PC-9 (cell line): ENCODE results near the gene PDE4B. TPM values are rescaled to one million over a fixed set of nuclear protein-coding genes. Genes with fewer than 3 reads are reported as not detected.

ENCODE experiments used
- BruUV-seq: library from RNA; stranded (reverse); fragments of 400-500 nt; replicated peaks from 2 replicates; lab custom pipeline; 2021; lab: Mats Ljungman, UMichigan
- CTCF ChIA-PET: fragments of 300-600 bp; sonication (Branson Sonifier 250); formaldehyde crosslinking; loops from one replicate; lab custom pipeline; 2022; ENCODE audit warnings: antibody characterized with exemption; lab: Charles Lee
- POLR2A ChIA-PET: fragments of 300-600 bp; sonication (Branson Sonifier 250); formaldehyde crosslinking; loops from one replicate; lab custom pipeline; 2022; ENCODE audit warnings: antibody characterized with exemption; ENCODE audit not compliant: unreplicated experiment; lab: Charles Lee
- DNase-seq, 2 experiments: peaks; one replicate each; pipeline versions ENCODE4 v3.0.0 to v3.0.0-alpha.2; 2015 to 2022; ENCODE audit warnings: mixed read lengths in 1 of 2
- H2AFZ ChIP-seq: fragments of 200-600 bp; sonication (generic); 2 replicates; pipeline ENCODE4 v1.8.1; 2017; ENCODE audit warnings: antibody characterized with exemption
- H3F3A ChIP-seq: fragments of 200-600 bp; sonication (generic); 2 replicates; pipeline ENCODE4 v1.8.1; 2017; ENCODE audit warnings: antibody characterized with exemption, mild to moderate bottlenecking, low read depth; ENCODE audit not compliant: insufficient read depth
- H3K27ac ChIP-seq: fragments of 200-600 bp; sonication (generic); 2 replicates; pipeline ENCODE4 v1.6.1; 2016; ENCODE audit warnings: mixed run types
- H3K27me3 ChIP-seq: fragments of 200-600 bp; sonication (generic); 2 replicates; pipeline ENCODE4 v1.6.1; 2016; ENCODE audit warnings: low read depth, mixed run types; ENCODE audit not compliant: insufficient read depth
- H3K36me3 ChIP-seq: fragments of 200-600 bp; sonication (generic); 2 replicates; pipeline ENCODE4 v1.6.1; 2016; ENCODE audit warnings: low read depth, mixed run types
- H3K4me1 ChIP-seq: fragments of 200-600 bp; sonication (generic); replicated peaks from 2 replicates; pipeline ENCODE4 v1.6.1; 2016; ENCODE audit warnings: mixed run types; ENCODE audit not compliant: insufficient read depth
- H3K4me2 ChIP-seq: fragments of 200-600 bp; sonication (generic); 2 replicates; pipeline ENCODE4 v1.6.1; 2017; ENCODE audit warnings: mixed run types
- H3K4me3 ChIP-seq: fragments of 200-600 bp; sonication (generic); 2 replicates; pipeline ENCODE4 v1.6.1; 2016; ENCODE audit warnings: mixed run types
- H3K79me2 ChIP-seq: fragments of 200-600 bp; sonication (generic); 2 replicates; pipeline ENCODE4 v1.6.1; 2017; ENCODE audit warnings: low read depth, mixed run types
- H3K9me2 ChIP-seq: fragments of 200-600 bp; sonication (generic); 2 replicates; pipeline ENCODE4 v1.8.1; 2017; ENCODE audit warnings: mild to moderate bottlenecking; ENCODE audit not compliant: insufficient read depth
- H3K9me3 ChIP-seq: fragments of 200-600 bp; sonication (generic); 2 replicates; pipeline ENCODE4 v1.8.1; 2016; ENCODE audit warnings: low read depth; ENCODE audit not compliant: insufficient read depth
- H4K20me1 ChIP-seq: fragments of 200-600 bp; sonication (generic); 2 replicates; pipeline ENCODE4 v1.8.1; 2017; ENCODE audit not compliant: insufficient read depth
- EZH2 ChIP-seq: fragments of 200-600 bp; sonication (generic); IDR thresholded peaks from 2 replicates; pipeline ENCODE4 v1.8.0; 2017; ENCODE audit warnings: antibody characterized with exemption, low read depth
- intact Hi-C: fragments of 100-400 bp; cut with micrococcal nuclease; formaldehyde crosslinking; loops from one replicate; pipeline ENCODE4 v1.10.0; 2022; ENCODE audit not compliant: unreplicated experiment
- total RNA-seq: library from RNA; stranded (reverse); gene quantifications from 2 replicates; pipeline ENCODE4 v1.2.3, GENCODE V29; 2021
- TF ChIP-seq, protein P1 (sequence below): fragments of 200-600 bp; sonication (generic); conservative IDR thresholded peaks from 2 replicates; pipeline ENCODE4 v1.6.1; 2017; ENCODE audit warnings: mixed run types, antibody characterized with exemption, mild to moderate bottlenecking, moderate library complexity

PDE4B gene
- total RNA-seq, 1 experiment from 2014 or later: 1.3 TPM

DNA sequence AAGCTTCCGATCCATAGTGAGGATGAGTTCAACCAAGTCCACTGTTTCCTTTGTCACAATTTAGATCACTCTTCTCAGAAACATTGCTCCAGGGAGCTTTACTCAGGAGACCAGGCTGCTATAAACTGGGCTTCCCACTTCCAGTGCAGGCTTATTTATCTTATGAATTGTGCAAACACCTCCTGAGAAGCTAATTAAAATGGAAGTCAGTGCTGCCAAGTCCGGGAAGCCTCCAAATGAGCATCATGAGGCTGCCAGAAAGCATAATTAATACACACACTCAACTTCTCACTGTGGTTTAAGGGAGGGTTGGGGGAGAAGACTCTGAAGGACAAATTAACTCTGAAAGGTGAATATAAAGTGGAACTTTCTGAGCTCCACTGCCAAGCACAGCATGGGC lies 596.2 kb downstream of the PDE4B start:
- no peak overlapping the region for H3K27ac ChIP-seq
- no peak overlapping the region for H3K4me2 ChIP-seq
- no peaks in the 10 kb centered on the region for H3K27me3 ChIP-seq
- ChIA-PET CTCF (no interaction called here), POLR2A (no interaction called here)
- H3K36me3 ChIP-seq: no peaks in the 10 kb centered on the region
- no peaks in the 10 kb centered on the region for H3K4me1 ChIP-seq
- H3K4me3 ChIP-seq: no peak overlapping the region
- DNase-seq: no peak
- peaks cover 7% of the 10 kb centered on the region; the same call in 1 of the 2 replicates for H3K9me3 ChIP-seq
- H4K20me1 ChIP-seq: no peaks in the 10 kb centered on the region
- intact Hi-C loops: no loop called here
- no peak for TF ChIP-seq EZH2
- TF ChIP-seq, protein P1, sequence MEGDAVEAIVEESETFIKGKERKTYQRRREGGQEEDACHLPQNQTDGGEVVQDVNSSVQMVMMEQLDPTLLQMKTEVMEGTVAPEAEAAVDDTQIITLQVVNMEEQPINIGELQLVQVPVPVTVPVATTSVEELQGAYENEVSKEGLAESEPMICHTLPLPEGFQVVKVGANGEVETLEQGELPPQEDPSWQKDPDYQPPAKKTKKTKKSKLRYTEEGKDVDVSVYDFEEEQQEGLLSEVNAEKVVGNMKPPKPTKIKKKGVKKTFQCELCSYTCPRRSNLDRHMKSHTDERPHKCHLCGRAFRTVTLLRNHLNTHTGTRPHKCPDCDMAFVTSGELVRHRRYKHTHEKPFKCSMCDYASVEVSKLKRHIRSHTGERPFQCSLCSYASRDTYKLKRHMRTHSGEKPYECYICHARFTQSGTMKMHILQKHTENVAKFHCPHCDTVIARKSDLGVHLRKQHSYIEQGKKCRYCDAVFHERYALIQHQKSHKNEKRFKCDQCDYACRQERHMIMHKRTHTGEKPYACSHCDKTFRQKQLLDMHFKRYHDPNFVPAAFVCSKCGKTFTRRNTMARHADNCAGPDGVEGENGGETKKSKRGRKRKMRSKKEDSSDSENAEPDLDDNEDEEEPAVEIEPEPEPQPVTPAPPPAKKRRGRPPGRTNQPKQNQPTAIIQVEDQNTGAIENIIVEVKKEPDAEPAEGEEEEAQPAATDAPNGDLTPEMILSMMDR: no peak
- no peaks in the 10 kb centered on the region for H3F3A ChIP-seq
- no peaks in the 10 kb centered on the region for H3K9me2 ChIP-seq
- no peak overlapping the region for H2AFZ ChIP-seq
- H3K79me2 ChIP-seq: no peaks in the 10 kb centered on the region
- BruUV-seq: no TSS peak

DNA sequence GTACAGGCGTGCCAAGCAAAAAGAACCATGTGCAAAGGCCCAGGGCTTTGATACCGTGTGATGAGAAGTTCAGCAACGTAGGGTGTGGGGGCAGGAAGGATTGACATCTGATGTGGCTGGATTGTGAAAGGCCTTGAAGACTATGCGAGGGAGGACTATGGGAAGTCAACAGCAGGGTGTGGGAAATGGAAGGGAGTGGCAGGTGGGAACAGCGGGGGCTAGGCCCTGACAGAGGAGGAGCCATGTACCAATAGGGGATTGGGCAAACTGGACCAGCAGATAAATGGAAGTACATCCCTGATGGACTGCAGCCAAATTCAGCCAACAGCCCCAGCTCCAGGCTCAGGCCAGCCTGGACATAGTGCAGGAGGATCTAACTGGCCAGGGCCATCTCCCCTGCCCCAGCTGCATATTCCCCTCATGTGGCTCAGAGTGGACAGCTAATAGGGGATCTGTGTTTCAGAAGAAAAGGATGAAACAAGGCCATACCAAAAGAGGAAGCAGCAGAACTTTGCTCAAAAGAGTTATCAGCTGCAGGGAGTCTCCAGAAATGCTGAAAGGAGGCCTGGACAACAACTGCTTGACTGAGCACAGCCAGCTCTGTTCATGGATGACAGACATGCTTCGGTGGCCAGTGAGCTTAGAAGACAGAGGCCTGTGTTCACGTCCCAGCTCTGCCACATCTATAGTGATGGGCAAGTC lies 601.0 kb downstream of the PDE4B start:
- Histone ChIP-seq H3K79me2 (no peaks in the 10 kb centered on the region), H3K36me3 (no peaks in the 10 kb centered on the region), H3K4me1 (no peaks in the 10 kb centered on the region), H3K27ac (no peak overlapping the region), H3K9me2 (no peaks in the 10 kb centered on the region), H3K4me3 (no peak overlapping the region), H3K9me3 (no peaks in the 10 kb centered on the region), H3K27me3 (no peaks in the 10 kb centered on the region), H3F3A (no peaks in the 10 kb centered on the region), H3K4me2 (no peak overlapping the region), H4K20me1 (no peaks in the 10 kb centered on the region), H2AFZ (no peak overlapping the region)
- no peak for DNase-seq
- no TSS peak for BruUV-seq
- CTCF ChIA-PET: no interaction called here
- intact Hi-C loops: no loop called here
- TF ChIP-seq, protein P1: no peak
- TF ChIP-seq EZH2: no peak
- POLR2A ChIA-PET: no interaction called here

DNA sequence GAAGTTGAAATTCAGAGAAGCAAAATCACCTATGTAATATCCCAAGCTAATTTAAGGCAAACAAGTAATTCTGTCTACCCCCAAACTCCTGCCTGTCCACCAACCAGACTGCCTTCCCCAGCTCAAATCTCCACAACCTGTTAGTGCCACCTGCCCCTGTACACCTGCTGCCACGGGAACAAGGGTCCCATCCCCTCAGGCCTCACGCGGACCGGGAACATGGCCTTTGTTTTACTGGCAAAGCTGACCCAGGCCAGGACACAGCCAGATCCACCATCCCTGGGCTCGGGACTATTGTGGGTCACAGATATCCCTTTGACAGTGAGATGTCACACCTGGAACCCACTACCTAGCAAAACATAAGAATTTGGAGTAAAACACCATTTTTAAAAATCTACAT lies 601.9 kb downstream of the PDE4B start:
- H3K27ac ChIP-seq: no peak overlapping the region
- no peaks in the 10 kb centered on the region for H3F3A ChIP-seq
- TF ChIP-seq, protein P1: no peak
- TF ChIP-seq EZH2: no peak
- H3K4me1 ChIP-seq: no peaks in the 10 kb centered on the region
- DNase-seq: no peak
- no TSS peak for BruUV-seq
- no peak overlapping the region for H2AFZ ChIP-seq
- no peaks in the 10 kb centered on the region for H3K9me2 ChIP-seq
- no peaks in the 10 kb centered on the region for H3K9me3 ChIP-seq
- intact Hi-C loops: no loop called here
- CTCF ChIA-PET: no interaction called here
- H3K27me3 ChIP-seq: no peaks in the 10 kb centered on the region
- H3K4me3 ChIP-seq: no peak overlapping the region
- H3K79me2 ChIP-seq: no peaks in the 10 kb centered on the region
- POLR2A ChIA-PET: no interaction called here
- H4K20me1 ChIP-seq: no peaks in the 10 kb centered on the region
- H3K36me3 ChIP-seq: no peaks in the 10 kb centered on the region
- no peak overlapping the region for H3K4me2 ChIP-seq
